ENCODE measurements around the gene ADAMTS8. TPM values are rescaled to one million over a fixed set of nuclear protein-coding genes. Genes with fewer than 3 reads are reported as not detected.

ADAMTS8 gene
- polyA plus RNA-seq, 1 experiment, result 17.6 TPM

GRCh38 chr11:130467116-130467900 is 38.9 kb upstream of the ADAMTS8 start:
- H3K27me3 ChIP-seq (ENCODE audit: control insufficient read depth, insufficient read depth, low read length), result no peaks in the 10 kb centered on the region
- TF ChIP-seq CTCF (IDR thresholded peaks at IDR 0.05; ENCODE audit: low read depth, low read length), result no peak
- no peaks in the 10 kb centered on the region; the same call in 1 of the 2 replicates for H3K9me3 ChIP-seq (ENCODE audit: control insufficient read depth, insufficient read depth, low read length)
- H3K27ac ChIP-seq (ENCODE audit: low read depth, low read length), result no peak overlapping the region
- no peak overlapping the region for H3K4me3 ChIP-seq (ENCODE audit: low read depth, low read length)
- CTCF ChIA-PET, result no interaction called here
- no peak for DNase-seq (ENCODE audit: low read depth, low spot score)
- POLR2A ChIA-PET, result no interaction called here

- no peaks in the 10 kb centered on the region for H3K27me3 ChIP-seq (ENCODE audit: control insufficient read depth, insufficient read depth, low read length)
- no peak overlapping the region for H3K27ac ChIP-seq (ENCODE audit: low read depth, low read length)
- CTCF ChIA-PET, result no interaction called here
- no peak for DNase-seq (ENCODE audit: low read depth, low spot score)
- POLR2A ChIA-PET, result no interaction called here
- H3K4me3 ChIP-seq (ENCODE audit: low read depth, low read length), result no peak overlapping the region
- TF ChIP-seq CTCF (IDR thresholded peaks at IDR 0.05; ENCODE audit: low read depth, low read length), result no peak
- no peaks in the 10 kb centered on the region; the same call in 1 of the 2 replicates for H3K9me3 ChIP-seq (ENCODE audit: control insufficient read depth, insufficient read depth, low read length)
These were observed 36.9 kb upstream of the ADAMTS8 start for GRCh38 chr11:130465263-130465662.

GRCh38 chr11:130464291-130464812 is 35.9 kb upstream of the ADAMTS8 start:
- H3K27me3 ChIP-seq (ENCODE audit: control insufficient read depth, insufficient read depth, low read length), result no peaks in the 10 kb centered on the region
- H3K27ac ChIP-seq (ENCODE audit: low read depth, low read length), result no peak overlapping the region
- DNase-seq (ENCODE audit: low read depth, low spot score), result no peak
- H3K4me3 ChIP-seq (ENCODE audit: low read depth, low read length), result no peak overlapping the region
- ChIA-PET CTCF (no interaction called here), POLR2A (no interaction called here)
- no peak for TF ChIP-seq CTCF (IDR thresholded peaks at IDR 0.05; ENCODE audit: low read depth, low read length)
- no peaks in the 10 kb centered on the region; the same call in 1 of the 2 replicates for H3K9me3 ChIP-seq (ENCODE audit: control insufficient read depth, insufficient read depth, low read length)

- no peak for TF ChIP-seq CTCF (IDR thresholded peaks at IDR 0.05; ENCODE audit: low read depth, low read length)
- Histone ChIP-seq H3K9me3 (ENCODE audit: control insufficient read depth, insufficient read depth, low read length) (no peaks in the 10 kb centered on the region), H3K27me3 (ENCODE audit: control insufficient read depth, insufficient read depth, low read length) (no peaks in the 10 kb centered on the region), H3K4me3 (ENCODE audit: low read depth, low read length) (no peak overlapping the region), H3K27ac (ENCODE audit: low read depth, low read length) (no peak overlapping the region)
- CTCF ChIA-PET, result no interaction called here
- no peak for DNase-seq (ENCODE audit: low read depth, low spot score)
- POLR2A ChIA-PET, result no interaction called here
These were observed 34.5 kb upstream of the ADAMTS8 start for GRCh38 chr11:130462931-130463330.

GRCh38 chr11:130462101-130462885 is 33.9 kb upstream of the ADAMTS8 start:
- H3K27me3 ChIP-seq (ENCODE audit: control insufficient read depth, insufficient read depth, low read length), result no peaks in the 10 kb centered on the region
- no peaks in the 10 kb centered on the region for H3K9me3 ChIP-seq (ENCODE audit: control insufficient read depth, insufficient read depth, low read length)
- TF ChIP-seq CTCF (IDR thresholded peaks at IDR 0.05; ENCODE audit: low read depth, low read length), result no peak
- H3K27ac ChIP-seq (ENCODE audit: low read depth, low read length), result no peak overlapping the region
- no peak for DNase-seq (ENCODE audit: low read depth, low spot score)
- CTCF ChIA-PET, result no interaction called here
- POLR2A ChIA-PET, result no interaction called here
- no peak overlapping the region for H3K4me3 ChIP-seq (ENCODE audit: low read depth, low read length)
